Body of pancreas (tissue), 4 donors: Measurements from ENCODE around the gene PIH1D1. TPM values are rescaled to one million over a fixed set of nuclear protein-coding genes. Genes with fewer than 3 reads are reported as not detected.
A peak's percentile ranks its signal among the peaks of the same experiment; 100 is the strongest.
"Not testable (repeated sequence)": the region's sequence is repeated elsewhere in the genome, so short reads cannot be mapped to it uniquely, and the experiment has no call there.

Source experiments
- ATAC-seq: fragments of 150-250 bp; one replicate; pipeline ENCODE4 v1.9.1; 2016
- DNase-seq, 4 donors: peaks; one replicate each; pipeline ENCODE4 v3.0.0-alpha.2; 2019
- H3K27ac ChIP-seq, 4 donors: fragments of 200-600 bp; sonication (generic); 1 replicate in 3 of 4; 2 replicates in 1 of 4; pipeline versions ENCODE4 v1.5.1 to v1.6.1; 2016 to 2019; ENCODE audit warnings: mild to moderate bottlenecking in 1 of 4, mixed read lengths in 1 of 4, moderate library complexity in 1 of 4
- H3K27me3 ChIP-seq, 2 donors: fragments of 200-600 bp; sonication (generic); one replicate each; pipeline ENCODE4 v1.6.0; 2016; ENCODE audit warnings: mild to moderate bottlenecking in 1 of 2
- H3K36me3 ChIP-seq, 2 donors: fragments of 200-600 bp; sonication (generic); replicated peaks in 1 of 2; 2 replicates each; pipeline ENCODE4 v1.5.1; 2016; ENCODE audit warnings: low read depth in 2 of 2; ENCODE audit not compliant: insufficient read depth in 1 of 2
- H3K4me1 ChIP-seq: fragments of 200-600 bp; sonication (generic); one replicate; pipeline ENCODE4 v1.6.0; 2016
- H3K4me3 ChIP-seq, 2 donors: fragments of 200-600 bp; sonication (generic); 1 replicate in 1 of 2; 2 replicates in 1 of 2; pipeline ENCODE4 v1.5.1; 2016 to 2019
- H3K9me3 ChIP-seq, 3 donors: fragments of 200-600 bp; sonication (generic); 1 replicate in 2 of 3; 2 replicates in 1 of 3; pipeline ENCODE4 v1.5.1; 2016
- CTCF ChIP-seq, 7 experiments: fragments of 450-650 bp in 4 of 7; fragments of 200-600 bp in 3 of 7; sonication (generic) in 3 of 7; IDR thresholded peaks; one replicate each; pipeline ENCODE4 v1.5.1; 2016 to 2019; ENCODE audit warnings: antibody characterized with exemption in 7 of 7
- POLR2A ChIP-seq, 3 donors: fragments of 450-650 bp; IDR thresholded peaks; one replicate each; pipeline ENCODE4 v1.6.1; 2016; ENCODE audit warnings: antibody characterized with exemption in 3 of 3, mild to moderate bottlenecking in 2 of 3
- WGBS, 2 donors: methylation state at CpG; one replicate each; pipeline ENCODE4 v1.1.5; 2017; 5-methylcytosine and 5-hydroxymethylcytosine counted together
- intact Hi-C: fragments of 100-400 bp; cut with DNase I; formaldehyde crosslinking; loops from one replicate; pipeline ENCODE4 v1.15.1; 2023
- total RNA-seq, 2 donors: library from RNA; depleted of rRNA; stranded (reverse); fragments of >200 nt; gene quantifications; one replicate each; pipeline ENCODE4 v1.1.0, GENCODE V29; 2016

PIH1D1 gene
- total RNA-seq, 2 donors from 2014 or later: 57.0 to 63.3 TPM

- 89 to 94% methylated on average over 6 of the region's 6 CpGs for WGBS, 2 donors
- no peak for DNase-seq
- intact Hi-C loops: no loop called here
Observed at GRCh38 chr19:49448432-49448786, 3.2 kb downstream of the PIH1D1 start.

GRCh38 chr19:49447485-49448431 lies 3.9 kb downstream of the PIH1D1 start:
- Histone ChIP-seq H3K27ac (no peak overlapping the region), H3K4me3 (no peak overlapping the region), H3K4me1 (peaks cover 22% of the 10 kb centered on the region), H3K27me3 (no peaks in the 10 kb centered on the region), H3K36me3 (no peaks in the 10 kb centered on the region), H3K9me3 (no peaks in the 10 kb centered on the region)
- 83% methylated on average over 15 to 32 of the region's 32 CpGs for WGBS, 2 donors
- intact Hi-C loops: no loop called here
- no peak for TF ChIP-seq CTCF (IDR thresholded peaks at IDR 0.05)
- no peak for TF ChIP-seq POLR2A (IDR thresholded peaks at IDR 0.05)
- ATAC-seq (no peak), DNase-seq (peak in 2 of 4 donors; percentile 26 to 38)

More at GRCh38 chr19:49448432-49448786, 3.2 kb downstream of the PIH1D1 start:
- no peak overlapping the region for H3K27ac ChIP-seq
- no peaks in the 10 kb centered on the region for H3K9me3 ChIP-seq
- H3K4me1 ChIP-seq: peaks cover 18% of the 10 kb centered on the region
- ATAC-seq: no peak
- no peaks in the 10 kb centered on the region for H3K36me3 ChIP-seq
- H3K27me3 ChIP-seq: no peaks in the 10 kb centered on the region
- TF ChIP-seq POLR2A (IDR thresholded peaks at IDR 0.05) (no peak), CTCF (IDR thresholded peaks at IDR 0.05) (no peak)
- no peak overlapping the region for H3K4me3 ChIP-seq

GRCh38 chr19:49445997-49446396 lies 5.6 kb downstream of the PIH1D1 start:
- DNase-seq (no peak), ATAC-seq (no peak)
- Histone ChIP-seq H3K27me3 (peaks cover 0 to 11% of the 10 kb centered on the region in 2 donors), H3K9me3 (no peaks in the 10 kb centered on the region), H3K4me1 (peaks cover 26% of the 10 kb centered on the region), H3K4me3 (no peak overlapping the region), H3K27ac (no peak overlapping the region), H3K36me3 (no peaks in the 10 kb centered on the region)
- WGBS, 2 donors: 71 to 75% methylated on average over 3 of the region's 3 CpGs
- TF ChIP-seq POLR2A (IDR thresholded peaks at IDR 0.05): no peak
- TF ChIP-seq CTCF (IDR thresholded peaks at IDR 0.05): no peak
- intact Hi-C loops: no loop called here

- H3K4me3 ChIP-seq: not testable (repeated sequence)
Observed at GRCh38 chr19:49444100-49444700, 7.4 kb downstream of the PIH1D1 start.

More at GRCh38 chr19:49444100-49444700, 7.4 kb downstream of the PIH1D1 start:
- H3K9me3 ChIP-seq, H3K36me3 ChIP-seq, DNase-seq, ATAC-seq, H3K27ac ChIP-seq: not testable (repeated sequence)
- peaks cover 0 to 24% of the 10 kb centered on the region in 2 donors for H3K27me3 ChIP-seq
- intact Hi-C loops: loop anchor here (5.0 kb wide), 1 partner anchor 52 kb away; no protein-coding TSS in a partner anchor
- TF ChIP-seq POLR2A (IDR thresholded peaks at IDR 0.05): peak in 1 of 3 donors; percentile 2
- peaks cover 17% of the 10 kb centered on the region for H3K4me1 ChIP-seq
- 47 to 73% methylated on average over 5 of the region's 5 CpGs for WGBS, 2 donors
